ENCODE measurements around the gene GSTM3.
"Not testable (repeated sequence)": the region's sequence is repeated elsewhere in the genome, so short reads cannot be mapped to it uniquely, and the experiment has no call there.

GSTM3 gene

GRCh38 chr1:109697066-109697465 lies 43.8 kb downstream of the GSTM3 start:
- Histone ChIP-seq H3K27me3 (ENCODE audit: low read length) (no peaks in the 10 kb centered on the region), H2AFZ (ENCODE audit: low read depth, low read length, severe bottlenecking) (no peak overlapping the region), H3K9me2 (replicated peaks; ENCODE audit: insufficient read depth, low read length) (no peaks in the 10 kb centered on the region), H3K4me3 (ENCODE audit: insufficient read depth, low read length, poor library complexity, severe bottlenecking) (no peak overlapping the region), H4K20me1 (ENCODE audit: low read depth, low read length) (no peaks in the 10 kb centered on the region), H3K9ac (ENCODE audit: low read length) (no peak overlapping the region), H3F3A (ENCODE audit: insufficient read depth) (no peaks in the 10 kb centered on the region), H3K9me3 (ENCODE audit: insufficient read depth, low read length) (no peaks in the 10 kb centered on the region), H3K4me2 (ENCODE audit: low read depth, low read length, poor library complexity, severe bottlenecking) (no peak overlapping the region), H3K27ac (ENCODE audit: low read depth, low read length) (no peak overlapping the region), H3K79me2 (ENCODE audit: insufficient read depth, low read length) (no peaks in the 10 kb centered on the region), H3K36me3 (ENCODE audit: low read length) (no peaks in the 10 kb centered on the region)
- no peak for TF ChIP-seq EZH2phosphoT487 (conservative IDR thresholded peaks at IDR 0.05; ENCODE audit: low read length)
- TF ChIP-seq, protein P1, sequence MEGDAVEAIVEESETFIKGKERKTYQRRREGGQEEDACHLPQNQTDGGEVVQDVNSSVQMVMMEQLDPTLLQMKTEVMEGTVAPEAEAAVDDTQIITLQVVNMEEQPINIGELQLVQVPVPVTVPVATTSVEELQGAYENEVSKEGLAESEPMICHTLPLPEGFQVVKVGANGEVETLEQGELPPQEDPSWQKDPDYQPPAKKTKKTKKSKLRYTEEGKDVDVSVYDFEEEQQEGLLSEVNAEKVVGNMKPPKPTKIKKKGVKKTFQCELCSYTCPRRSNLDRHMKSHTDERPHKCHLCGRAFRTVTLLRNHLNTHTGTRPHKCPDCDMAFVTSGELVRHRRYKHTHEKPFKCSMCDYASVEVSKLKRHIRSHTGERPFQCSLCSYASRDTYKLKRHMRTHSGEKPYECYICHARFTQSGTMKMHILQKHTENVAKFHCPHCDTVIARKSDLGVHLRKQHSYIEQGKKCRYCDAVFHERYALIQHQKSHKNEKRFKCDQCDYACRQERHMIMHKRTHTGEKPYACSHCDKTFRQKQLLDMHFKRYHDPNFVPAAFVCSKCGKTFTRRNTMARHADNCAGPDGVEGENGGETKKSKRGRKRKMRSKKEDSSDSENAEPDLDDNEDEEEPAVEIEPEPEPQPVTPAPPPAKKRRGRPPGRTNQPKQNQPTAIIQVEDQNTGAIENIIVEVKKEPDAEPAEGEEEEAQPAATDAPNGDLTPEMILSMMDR (IDR thresholded peaks at IDR 0.05; ENCODE audit: insufficient read depth, low read length, poor library complexity, severe bottlenecking) = no peak

- not testable (repeated sequence) for H3F3A ChIP-seq (ENCODE audit: insufficient read depth); H3K4me2 ChIP-seq (ENCODE audit: low read depth, low read length, poor library complexity, severe bottlenecking); H2AFZ ChIP-seq (ENCODE audit: low read depth, low read length, severe bottlenecking)
These were observed 45.7 kb downstream of the GSTM3 start for GRCh38 chr1:109695138-109695537.

DNA sequence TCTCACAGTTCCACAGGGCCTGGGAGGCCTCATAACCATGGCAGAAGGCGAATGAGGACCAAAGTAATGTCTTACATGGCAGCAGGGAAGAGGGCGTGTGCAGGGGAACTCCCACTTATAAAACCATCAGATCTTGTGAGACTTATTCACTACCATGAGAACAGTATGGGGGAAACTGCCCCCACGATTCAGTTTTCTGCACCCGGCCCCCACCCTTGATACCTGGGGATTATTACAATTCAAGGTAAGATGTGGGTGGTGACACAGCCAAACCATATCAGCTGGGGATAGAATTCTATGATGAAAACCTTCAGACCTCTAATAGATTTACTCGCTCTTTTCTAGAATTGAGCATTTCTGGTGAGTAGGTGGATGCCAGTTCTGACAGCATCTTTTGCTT lies 46.4 kb downstream of the GSTM3 start:
- not testable (repeated sequence) for H3K4me3 ChIP-seq (ENCODE audit: insufficient read depth, low read length, poor library complexity, severe bottlenecking); H3K27ac ChIP-seq (ENCODE audit: low read depth, low read length); H3K9me2 ChIP-seq (replicated peaks; ENCODE audit: insufficient read depth, low read length); H3K36me3 ChIP-seq (ENCODE audit: low read length); H3K79me2 ChIP-seq (ENCODE audit: insufficient read depth, low read length); H3K9me3 ChIP-seq (ENCODE audit: insufficient read depth, low read length); H3K4me2 ChIP-seq (ENCODE audit: low read depth, low read length, poor library complexity, severe bottlenecking); H3K27me3 ChIP-seq (ENCODE audit: low read length); H2AFZ ChIP-seq (ENCODE audit: low read depth, low read length, severe bottlenecking); H4K20me1 ChIP-seq (ENCODE audit: low read depth, low read length); H3F3A ChIP-seq (ENCODE audit: insufficient read depth); H3K9ac ChIP-seq (ENCODE audit: low read length)

More at GRCh38 chr1:109695138-109695537, 45.7 kb downstream of the GSTM3 start:
- not testable (repeated sequence) for H3K79me2 ChIP-seq (ENCODE audit: insufficient read depth, low read length); H4K20me1 ChIP-seq (ENCODE audit: low read depth, low read length); H3K27ac ChIP-seq (ENCODE audit: low read depth, low read length); H3K9me2 ChIP-seq (replicated peaks; ENCODE audit: insufficient read depth, low read length); H3K9ac ChIP-seq (ENCODE audit: low read length); H3K9me3 ChIP-seq (ENCODE audit: insufficient read depth, low read length); H3K4me3 ChIP-seq (ENCODE audit: insufficient read depth, low read length, poor library complexity, severe bottlenecking); H3K36me3 ChIP-seq (ENCODE audit: low read length); H3K27me3 ChIP-seq (ENCODE audit: low read length)

DNA sequence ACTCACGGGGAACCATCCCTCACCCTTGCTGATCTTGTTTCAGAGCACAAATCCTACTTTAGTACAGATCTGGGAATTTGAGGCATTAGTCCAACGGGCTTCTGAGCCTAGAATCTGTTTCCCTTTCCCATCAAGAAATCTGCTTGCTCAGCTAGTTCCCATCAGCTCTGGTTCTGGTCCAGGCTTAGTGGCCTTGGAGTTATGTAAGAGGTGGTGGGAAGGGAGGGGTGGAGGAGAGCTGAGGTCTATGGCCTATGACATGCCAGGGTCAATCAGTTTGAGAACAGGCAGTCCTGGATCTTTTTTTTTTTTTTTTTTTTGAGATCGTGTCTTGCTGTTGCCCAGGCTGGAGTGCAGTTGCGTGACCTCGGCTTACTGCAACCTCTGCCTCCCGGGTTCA lies 49.1 kb downstream of the GSTM3 start:
- H3K27me3 ChIP-seq (ENCODE audit: low read length) = no peaks in the 10 kb centered on the region
- H3K36me3 ChIP-seq (ENCODE audit: low read length) = no peaks in the 10 kb centered on the region
- H3K9me3 ChIP-seq (ENCODE audit: insufficient read depth, low read length) = no peaks in the 10 kb centered on the region
- no peak overlapping the region for H3K4me3 ChIP-seq (ENCODE audit: insufficient read depth, low read length, poor library complexity, severe bottlenecking)
- TF ChIP-seq EZH2phosphoT487 (conservative IDR thresholded peaks at IDR 0.05; ENCODE audit: low read length) = no peak
- TF ChIP-seq, protein P1 (IDR thresholded peaks at IDR 0.05; ENCODE audit: insufficient read depth, low read length, poor library complexity, severe bottlenecking) = no peak
- no peaks in the 10 kb centered on the region for H4K20me1 ChIP-seq (ENCODE audit: low read depth, low read length)
- no peak overlapping the region for H3K9ac ChIP-seq (ENCODE audit: low read length)
- no peaks in the 10 kb centered on the region for H3K9me2 ChIP-seq (replicated peaks; ENCODE audit: insufficient read depth, low read length)
- no peaks in the 10 kb centered on the region for H3F3A ChIP-seq (ENCODE audit: insufficient read depth)
- no peaks in the 10 kb centered on the region for H3K79me2 ChIP-seq (ENCODE audit: insufficient read depth, low read length)
- no peak overlapping the region for H3K4me2 ChIP-seq (ENCODE audit: low read depth, low read length, poor library complexity, severe bottlenecking)
- H2AFZ ChIP-seq (ENCODE audit: low read depth, low read length, severe bottlenecking) = no peak overlapping the region
- no peak overlapping the region for H3K27ac ChIP-seq (ENCODE audit: low read depth, low read length)

Data from SU-DHL-6 (cell line).